Body of pancreas (tissue), 4 donors: Measurements from ENCODE around the gene BGN. TPM values are rescaled to one million over a fixed set of nuclear protein-coding genes. Genes with fewer than 3 reads are reported as not detected.

Source experiments
- ATAC-seq: fragments of 150-250 bp; one replicate; pipeline ENCODE4 v1.9.1; 2016
- DNase-seq, 4 donors: peaks; one replicate each; pipeline ENCODE4 v3.0.0-alpha.2; 2019
- H3K27ac ChIP-seq, 4 donors: fragments of 200-600 bp; sonication (generic); 1 replicate in 3 of 4; 2 replicates in 1 of 4; pipeline versions ENCODE4 v1.5.1 to v1.6.1; 2016 to 2019; ENCODE audit warnings: mild to moderate bottlenecking in 1 of 4, mixed read lengths in 1 of 4, moderate library complexity in 1 of 4
- H3K27me3 ChIP-seq, 2 donors: fragments of 200-600 bp; sonication (generic); one replicate each; pipeline ENCODE4 v1.6.0; 2016; ENCODE audit warnings: mild to moderate bottlenecking in 1 of 2
- H3K36me3 ChIP-seq, 2 donors: fragments of 200-600 bp; sonication (generic); replicated peaks in 1 of 2; 2 replicates each; pipeline ENCODE4 v1.5.1; 2016; ENCODE audit warnings: low read depth in 2 of 2; ENCODE audit not compliant: insufficient read depth in 1 of 2
- H3K4me1 ChIP-seq: fragments of 200-600 bp; sonication (generic); one replicate; pipeline ENCODE4 v1.6.0; 2016
- H3K4me3 ChIP-seq, 2 donors: fragments of 200-600 bp; sonication (generic); 1 replicate in 1 of 2; 2 replicates in 1 of 2; pipeline ENCODE4 v1.5.1; 2016 to 2019
- H3K9me3 ChIP-seq, 3 donors: fragments of 200-600 bp; sonication (generic); 1 replicate in 2 of 3; 2 replicates in 1 of 3; pipeline ENCODE4 v1.5.1; 2016
- CTCF ChIP-seq, 7 experiments: fragments of 450-650 bp in 4 of 7; fragments of 200-600 bp in 3 of 7; sonication (generic) in 3 of 7; IDR thresholded peaks; one replicate each; pipeline ENCODE4 v1.5.1; 2016 to 2019; ENCODE audit warnings: antibody characterized with exemption in 7 of 7
- POLR2A ChIP-seq, 3 donors: fragments of 450-650 bp; IDR thresholded peaks; one replicate each; pipeline ENCODE4 v1.6.1; 2016; ENCODE audit warnings: antibody characterized with exemption in 3 of 3, mild to moderate bottlenecking in 2 of 3
- WGBS, 2 donors: methylation state at CpG; one replicate each; pipeline ENCODE4 v1.1.5; 2017; 5-methylcytosine and 5-hydroxymethylcytosine counted together
- intact Hi-C: fragments of 100-400 bp; cut with DNase I; formaldehyde crosslinking; loops from one replicate; pipeline ENCODE4 v1.15.1; 2023
- total RNA-seq, 2 donors: library from RNA; depleted of rRNA; stranded (reverse); fragments of >200 nt; gene quantifications; one replicate each; pipeline ENCODE4 v1.1.0, GENCODE V29; 2016

The BGN gene
- total RNA-seq, 2 donors from 2014 or later: 30.7 to 34.0 TPM

- H3K9me3 ChIP-seq: no peaks in the 10 kb centered on the region
- no peak overlapping the region for H3K27ac ChIP-seq
- no peak for ATAC-seq
- no peak overlapping the region for H3K4me3 ChIP-seq
- no peaks in the 10 kb centered on the region for H3K27me3 ChIP-seq
- no peak for TF ChIP-seq POLR2A (IDR thresholded peaks at IDR 0.05)
- TF ChIP-seq CTCF (IDR thresholded peaks at IDR 0.05): no peak
- H3K4me1 ChIP-seq: no peaks in the 10 kb centered on the region
- 93 to 100% methylated on average over 1 to 13 of the region's 26 CpGs for WGBS, 2 donors
- intact Hi-C loops: no loop called here
- no peak for DNase-seq
- no peaks in the 10 kb centered on the region for H3K36me3 ChIP-seq
Observed at GRCh38 chrX:153450114-153450948, 44.4 kb upstream of the BGN start.

GRCh38 chrX:153450949-153451277 lies 43.9 kb upstream of the BGN start:
- ATAC-seq: no peak
- intact Hi-C loops: no loop called here
- Histone ChIP-seq H3K4me1 (no peaks in the 10 kb centered on the region), H3K27me3 (no peaks in the 10 kb centered on the region), H3K9me3 (no peaks in the 10 kb centered on the region), H3K27ac (no peak overlapping the region), H3K4me3 (no peak overlapping the region), H3K36me3 (no peaks in the 10 kb centered on the region)
- WGBS, 2 donors: 84 to 88% methylated on average over 7 of the region's 8 CpGs
- no peak for DNase-seq
- TF ChIP-seq POLR2A (IDR thresholded peaks at IDR 0.05) (no peak), CTCF (IDR thresholded peaks at IDR 0.05) (no peak)

GRCh38 chrX:153454901-153455550 lies 39.8 kb upstream of the BGN start:
- no peaks in the 10 kb centered on the region for H3K36me3 ChIP-seq
- WGBS, 2 donors: 97% methylated on average over 14 of the region's 16 CpGs; no CpG with 5 or more reads in 1 of the 2 donors
- ATAC-seq: no peak
- H3K27me3 ChIP-seq: no peaks in the 10 kb centered on the region
- H3K4me1 ChIP-seq: no peaks in the 10 kb centered on the region
- H3K9me3 ChIP-seq: no peaks in the 10 kb centered on the region
- H3K27ac ChIP-seq: no peak overlapping the region
- no peak for DNase-seq
- intact Hi-C loops: no loop called here
- no peak for TF ChIP-seq CTCF (IDR thresholded peaks at IDR 0.05)
- no peak for TF ChIP-seq POLR2A (IDR thresholded peaks at IDR 0.05)
- H3K4me3 ChIP-seq: no peak overlapping the region

GRCh38 chrX:153455571-153455970 lies 39.2 kb upstream of the BGN start:
- Histone ChIP-seq H3K27ac (no peak overlapping the region), H3K36me3 (no peaks in the 10 kb centered on the region), H3K27me3 (no peaks in the 10 kb centered on the region), H3K4me1 (no peaks in the 10 kb centered on the region), H3K4me3 (no peak overlapping the region), H3K9me3 (no peaks in the 10 kb centered on the region)
- no peak for ATAC-seq
- TF ChIP-seq POLR2A (IDR thresholded peaks at IDR 0.05) (no peak), CTCF (IDR thresholded peaks at IDR 0.05) (no peak)
- WGBS, 2 donors: 89 to 100% methylated on average over 3 to 7 of the region's 16 CpGs
- intact Hi-C loops: no loop called here
- no peak for DNase-seq
